ENCODE results near the gene SMG9.

Gene SMG9

GRCh38 chr19:43738780-43739211 lies 16.0 kb downstream of the SMG9 start:
- no peak for TF ChIP-seq CTCF (IDR thresholded peaks at IDR 0.05)

- TF ChIP-seq CTCF (IDR thresholded peaks at IDR 0.05) = no peak
Measured at GRCh38 chr19:43735957-43736356, 18.8 kb downstream of the SMG9 start.

- no peak for TF ChIP-seq CTCF (IDR thresholded peaks at IDR 0.05)
Measured at GRCh38 chr19:43735013-43735412, 19.7 kb downstream of the SMG9 start.

- no peak for TF ChIP-seq CTCF (IDR thresholded peaks at IDR 0.05)
Measured at GRCh38 chr19:43731846-43732245, 22.9 kb downstream of the SMG9 start.

GRCh38 chr19:43731346-43731745 lies 23.4 kb downstream of the SMG9 start:
- no peak for TF ChIP-seq CTCF (IDR thresholded peaks at IDR 0.05)

- TF ChIP-seq CTCF (IDR thresholded peaks at IDR 0.05) = no peak
Measured at GRCh38 chr19:43729919-43730318, 24.8 kb downstream of the SMG9 start.

GRCh38 chr19:43727593-43727853 lies 27.2 kb downstream of the SMG9 start:
- TF ChIP-seq CTCF (IDR thresholded peaks at IDR 0.05) = no peak

- TF ChIP-seq CTCF (IDR thresholded peaks at IDR 0.05) = no peak
Measured at GRCh38 chr19:43726736-43727592, 27.8 kb downstream of the SMG9 start.
